HG03460 (cell line): ENCODE data around the gene GPR37L1.
"Not testable (repeated sequence)": the region's sequence is repeated elsewhere in the genome, so short reads cannot be mapped to it uniquely, and the experiment has no call there.

ENCODE experiments used
- ATAC-seq: cut with Tn5 transposase; IDR thresholded peaks from one replicate; pipeline ENCODE4 v1.9.1; 2021; ENCODE audit not compliant: unreplicated experiment

GPR37L1 gene

GRCh38 chr1:202133001-202133400 is 10.3 kb downstream of the GPR37L1 start:
- no peak for ATAC-seq

- no peak for ATAC-seq
Observed at GRCh38 chr1:202133496-202133895, 10.8 kb downstream of the GPR37L1 start.

DNA sequence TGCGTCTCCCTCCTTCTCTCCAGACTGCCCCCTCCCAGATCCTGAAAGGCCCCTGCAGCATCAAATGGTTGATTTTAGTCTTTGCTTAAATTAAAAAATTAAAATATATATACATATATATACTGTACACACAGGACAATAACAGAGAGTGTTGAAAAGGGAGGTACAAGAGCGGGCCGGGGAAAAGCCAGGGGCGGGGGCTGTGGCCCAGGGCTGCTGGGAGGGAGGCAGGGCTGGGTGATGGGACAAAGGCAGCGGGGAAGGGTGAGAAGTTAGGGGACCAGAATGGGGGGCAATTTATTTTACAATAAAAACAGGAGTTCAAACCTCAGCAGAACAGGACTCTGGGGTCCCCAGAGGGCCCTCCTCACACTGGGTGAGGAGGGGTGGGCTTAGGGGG is 11.3 kb downstream of the GPR37L1 start:
- ATAC-seq, result no peak

DNA sequence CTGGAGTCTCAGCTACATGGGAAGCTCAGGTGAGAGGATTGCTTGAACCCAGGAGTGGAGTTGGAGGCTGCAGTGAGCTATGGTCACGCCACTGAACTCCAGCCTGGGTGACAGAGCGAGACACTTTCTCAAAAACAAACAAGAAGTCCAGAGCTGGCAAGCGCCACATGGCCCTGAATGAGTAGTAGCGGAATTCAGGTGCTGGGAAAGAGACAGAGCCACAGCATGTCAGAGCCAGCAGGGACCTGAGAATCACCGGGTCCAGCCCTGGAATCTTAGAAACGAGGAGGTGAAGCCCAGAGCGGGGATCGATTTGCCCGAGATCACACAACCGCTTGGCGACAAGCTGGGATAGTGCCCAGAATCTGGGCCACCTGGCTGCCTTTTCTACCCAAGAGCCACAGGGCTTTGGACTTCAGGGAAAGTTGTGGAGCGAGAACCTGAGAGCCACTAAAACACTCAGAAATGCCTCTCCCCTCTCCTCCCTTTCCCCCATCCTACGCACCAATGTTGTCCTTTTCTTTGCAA is 12.0 kb downstream of the GPR37L1 start:
- no peak for ATAC-seq

DNA sequence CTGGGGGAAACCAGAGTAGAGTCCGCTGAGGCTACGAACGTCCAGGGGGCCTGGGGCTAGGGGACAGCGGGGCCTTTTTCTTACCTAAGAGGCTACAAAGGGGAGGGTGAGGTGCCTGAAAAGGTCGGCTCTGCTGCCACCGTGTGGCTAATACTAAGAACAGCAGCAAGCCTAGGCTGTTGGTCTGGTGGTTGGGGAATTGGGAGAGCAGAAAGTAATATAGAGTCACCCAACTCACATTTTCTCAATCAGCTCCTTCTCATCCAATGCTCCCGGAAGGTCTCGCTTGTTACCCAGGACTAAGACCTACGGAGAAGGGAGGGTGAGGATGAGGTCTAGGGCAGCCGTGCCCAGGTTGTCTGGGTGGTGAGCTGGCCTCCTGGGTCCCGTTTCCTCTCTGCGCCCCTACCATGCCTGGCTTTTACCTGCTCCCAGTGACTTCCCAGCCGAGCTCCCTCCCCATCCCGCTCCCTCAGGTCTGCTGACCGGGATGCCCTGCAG is 12.6 kb downstream of the GPR37L1 start:
- ATAC-seq, result no peak

- ATAC-seq, result no peak
Observed at GRCh38 chr1:202140833-202141232, 18.1 kb downstream of the GPR37L1 start.

DNA sequence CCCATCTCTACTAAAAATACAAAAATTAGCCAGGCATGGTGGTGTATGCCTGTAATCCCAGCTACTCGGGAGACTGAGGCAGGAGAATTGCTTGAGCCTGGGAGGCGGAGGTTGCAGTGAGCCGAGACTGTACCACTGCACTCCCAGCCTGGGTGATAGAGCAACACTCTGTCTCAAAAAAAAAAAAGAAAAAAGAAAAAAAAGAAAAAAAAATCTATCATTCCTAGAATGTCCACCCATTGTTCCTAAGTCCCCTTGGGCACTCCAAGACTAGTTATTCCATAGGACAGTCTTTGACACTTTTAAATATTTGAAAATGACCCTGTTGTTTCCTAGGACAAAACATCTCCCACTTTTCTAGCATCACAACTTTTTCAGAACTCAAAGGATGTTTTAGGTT is 18.8 kb downstream of the GPR37L1 start:
- ATAC-seq, result not testable (repeated sequence)

- ATAC-seq, result peak; percentile 39
Observed at GRCh38 chr1:202143011-202143767, 20.5 kb downstream of the GPR37L1 start.

GRCh38 chr1:202143768-202144401 is 21.2 kb downstream of the GPR37L1 start:
- peak; percentile 46 for ATAC-seq

GRCh38 chr1:202144402-202145067 is 21.8 kb downstream of the GPR37L1 start, which contains the start of gene ARL8A:
TSS of gene ARL8A (minus strand) at chr1:202144737. CDS start at chr1:202144572, 165 bp downstream.
- ATAC-seq, result peak; percentile 48

- no peak for ATAC-seq
Observed at GRCh38 chr1:202145068-202145743, 22.5 kb downstream of the GPR37L1 start.

DNA sequence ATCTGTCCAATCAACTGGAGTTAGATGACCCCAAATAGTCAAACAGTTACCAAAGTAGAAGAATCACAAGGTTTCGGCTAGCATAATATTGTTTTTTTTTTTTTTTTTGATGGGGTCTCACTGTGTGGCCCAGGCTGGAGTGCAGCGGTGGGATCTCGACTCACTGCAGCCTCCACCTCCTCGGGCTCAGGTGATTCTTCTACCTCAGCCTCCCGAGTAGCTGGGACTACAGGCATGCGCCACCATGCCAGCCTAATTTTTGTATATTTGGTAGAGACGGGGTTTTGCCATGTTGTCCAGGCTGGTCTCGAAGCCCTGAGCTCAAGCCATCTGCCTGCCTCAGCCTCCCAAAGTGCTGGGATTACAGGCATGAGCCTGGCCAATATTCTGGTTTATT is 23.0 kb downstream of the GPR37L1 start:
- ATAC-seq, result not testable (repeated sequence)

GRCh38 chr1:202146279-202146678 is 23.6 kb downstream of the GPR37L1 start:
- no peak for ATAC-seq

DNA sequence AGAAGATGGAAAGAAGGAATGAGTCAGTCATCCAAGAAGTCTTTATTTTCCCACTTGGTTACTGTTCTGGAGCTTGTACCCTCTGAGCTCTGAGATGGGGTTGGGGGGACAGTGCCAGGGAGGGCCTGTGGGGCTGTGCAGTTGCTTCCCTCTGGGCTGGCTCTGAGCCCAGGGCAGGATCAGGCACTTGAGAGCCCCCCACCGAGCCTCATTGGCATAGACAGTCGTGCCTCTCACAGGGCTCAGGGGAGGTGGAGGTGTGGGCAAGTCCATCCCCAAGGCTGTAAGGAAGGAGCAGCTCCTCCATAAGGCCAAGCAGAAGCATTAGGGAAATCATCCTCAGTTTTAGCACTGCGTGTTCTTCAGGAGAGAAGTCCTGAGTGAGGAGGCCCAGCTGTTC is 24.3 kb downstream of the GPR37L1 start:
- no peak for ATAC-seq

GRCh38 chr1:202148391-202148790 is 25.7 kb downstream of the GPR37L1 start:
- ATAC-seq, result no peak

GRCh38 chr1:202149566-202149965 is 26.8 kb downstream of the GPR37L1 start:
- no peak for ATAC-seq

DNA sequence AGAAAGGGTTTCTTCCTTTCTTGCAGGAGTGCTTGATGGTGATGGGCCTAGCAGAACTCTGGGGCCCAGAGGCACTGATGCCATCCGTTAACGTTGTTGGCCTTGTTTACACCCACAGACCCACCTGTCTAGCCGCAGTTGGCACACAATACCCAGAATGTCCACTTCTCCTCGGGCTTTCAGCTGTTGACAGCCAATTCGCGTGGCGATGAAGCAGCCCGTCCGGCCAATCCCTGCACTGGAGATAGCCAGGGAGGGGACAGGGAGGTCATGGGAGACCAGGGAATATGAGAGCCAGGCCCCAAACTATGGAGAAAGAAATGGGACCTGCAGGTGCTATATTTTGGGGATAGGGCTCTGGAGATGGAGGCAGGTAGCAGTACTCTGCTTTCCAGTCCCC is 27.5 kb downstream of the GPR37L1 start:
- no peak for ATAC-seq

DNA sequence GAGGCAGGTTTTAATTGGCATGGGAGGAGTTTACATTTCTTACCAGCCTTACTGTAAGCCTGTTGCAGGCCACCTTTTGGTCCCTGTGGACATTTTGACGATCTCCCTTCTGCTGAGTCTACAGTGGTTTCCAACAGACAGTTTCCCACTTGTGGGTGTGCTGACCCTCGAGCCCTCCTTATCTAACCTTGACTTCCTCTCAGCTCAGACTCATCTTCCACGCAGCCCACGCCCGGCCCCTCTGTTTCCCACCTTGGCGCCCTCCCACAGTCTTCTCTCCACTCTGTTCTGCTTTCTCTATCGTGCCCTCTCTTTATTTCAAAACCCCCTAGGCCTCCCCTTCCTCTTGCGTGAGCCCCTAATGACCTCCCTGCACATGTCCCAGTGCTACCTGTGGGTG is 27.9 kb downstream of the GPR37L1 start:
- ATAC-seq, result no peak

GRCh38 chr1:202151045-202151444 is 28.3 kb downstream of the GPR37L1 start:
- no peak for ATAC-seq

DNA sequence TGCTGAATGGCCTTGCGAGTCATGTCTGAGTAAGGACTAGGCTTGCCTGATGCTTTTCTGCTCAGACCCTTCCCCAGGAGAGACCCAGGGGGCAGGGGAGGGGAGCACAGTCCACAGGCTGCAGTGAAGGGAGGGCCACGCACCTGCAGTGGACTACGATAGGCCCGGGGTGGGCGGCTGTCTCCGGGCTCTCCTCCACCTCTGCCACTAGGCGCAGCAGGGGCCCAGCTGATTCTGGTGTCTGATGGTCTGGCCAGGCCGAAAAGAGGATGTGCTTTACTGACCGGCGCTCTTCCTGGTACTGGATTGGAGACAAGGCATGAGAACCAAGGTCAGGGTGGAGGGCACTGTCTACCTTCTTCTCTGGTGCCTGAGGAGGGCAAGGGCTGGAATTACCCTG is 29.7 kb downstream of the GPR37L1 start:
- no peak for ATAC-seq

DNA sequence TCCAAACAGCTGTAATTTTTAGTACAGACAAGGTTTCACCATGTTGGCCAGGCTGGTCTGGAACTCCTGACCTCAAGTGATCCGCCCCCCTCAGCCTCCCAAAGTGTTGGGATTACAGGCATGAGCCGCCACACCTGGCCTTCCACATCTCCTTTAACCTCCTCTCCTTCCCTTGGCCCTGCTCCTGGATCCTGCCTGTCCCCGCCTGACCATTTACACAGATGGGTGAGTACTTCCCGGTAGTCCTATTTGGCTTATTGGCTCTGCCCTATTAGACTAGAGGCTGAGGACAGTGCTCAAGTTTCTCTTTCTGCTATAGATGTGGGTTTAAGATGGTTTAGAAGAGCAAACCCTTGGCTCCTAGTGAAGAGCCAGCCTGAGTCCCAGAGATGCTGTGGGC is 30.6 kb downstream of the GPR37L1 start:
- no peak for ATAC-seq
